ENCODE data around the gene SLC9A4. TPM values are rescaled to one million over a fixed set of nuclear protein-coding genes. Genes with fewer than 3 reads are reported as not detected.

SLC9A4 gene
- not detected for polyA plus RNA-seq (2013, experiment 1 of 4)
- not detected for polyA plus RNA-seq (2013, experiment 2 of 4)
- polyA plus RNA-seq (2013, experiment 3 of 4): not detected
- polyA plus RNA-seq (2013, experiment 4 of 4): not detected

GRCh38 chr2:102473020-102473419 is at the start of gene SLC9A4:
Gene SLC9A4, plus strand, starts transcription at chr2:102473226. Its CDS starts 534 bp downstream, at chr2:102473760.
- Histone ChIP-seq H3K27ac (ENCODE audit: insufficient read depth, low read depth, low read length, poor library complexity, severe bottlenecking) (no peak within 1 kb of the TSS), H3K4me3 (ENCODE audit: insufficient read depth, low read depth, low read length) (no peak within 1 kb of the TSS), H3K27me3 (ENCODE audit: control insufficient read depth, insufficient read depth, low read length, poor library complexity, severe bottlenecking) (no peaks in the 10 kb centered on the region), H3K4me1 (ENCODE audit: control insufficient read depth, insufficient read depth, low read length) (no peaks in the 10 kb centered on the region), H3K9me3 (ENCODE audit: control insufficient read depth, low read length) (no peaks in the 10 kb centered on the region), H3K36me3 (ENCODE audit: control insufficient read depth, insufficient read depth, low read length) (no peaks in the 10 kb centered on the region)
- 25 to 40% methylated on average over 2 to 3 of the region's 3 CpGs for WGBS, 2 experiments

- no peaks in the 10 kb centered on the region for H3K27me3 ChIP-seq (ENCODE audit: control insufficient read depth, insufficient read depth, low read length, poor library complexity, severe bottlenecking)
- no peak overlapping the region for H3K27ac ChIP-seq (ENCODE audit: insufficient read depth, low read depth, low read length, poor library complexity, severe bottlenecking)
- H3K4me3 ChIP-seq (ENCODE audit: insufficient read depth, low read depth, low read length): no peak overlapping the region
- no peaks in the 10 kb centered on the region for H3K9me3 ChIP-seq (ENCODE audit: control insufficient read depth, low read length)
- WGBS, 2 experiments: 90 to 94% methylated on average over 2 of the region's 2 CpGs
- H3K4me1 ChIP-seq (ENCODE audit: control insufficient read depth, insufficient read depth, low read length): no peaks in the 10 kb centered on the region
- H3K36me3 ChIP-seq (ENCODE audit: control insufficient read depth, insufficient read depth, low read length): no peaks in the 10 kb centered on the region
These were observed 49.7 kb upstream of the SLC9A4 start for GRCh38 chr2:102423368-102423767.

- Histone ChIP-seq H3K4me3 (ENCODE audit: insufficient read depth, low read depth, low read length) (no peak overlapping the region), H3K27me3 (ENCODE audit: control insufficient read depth, insufficient read depth, low read length, poor library complexity, severe bottlenecking) (no peaks in the 10 kb centered on the region), H3K27ac (ENCODE audit: insufficient read depth, low read depth, low read length, poor library complexity, severe bottlenecking) (no peak overlapping the region), H3K9me3 (ENCODE audit: control insufficient read depth, low read length) (no peaks in the 10 kb centered on the region), H3K4me1 (ENCODE audit: control insufficient read depth, insufficient read depth, low read length) (no peaks in the 10 kb centered on the region), H3K36me3 (ENCODE audit: control insufficient read depth, insufficient read depth, low read length) (no peaks in the 10 kb centered on the region)
- 88 to 96% methylated on average over 3 of the region's 3 CpGs for WGBS, 2 experiments
These were observed 48.3 kb upstream of the SLC9A4 start for GRCh38 chr2:102424754-102425153.

GRCh38 chr2:102425441-102426132 is 47.4 kb upstream of the SLC9A4 start:
- no peaks in the 10 kb centered on the region for H3K4me1 ChIP-seq (ENCODE audit: control insufficient read depth, insufficient read depth, low read length)
- WGBS, 2 experiments: 89 to 90% methylated on average over 3 to 4 of the region's 5 CpGs
- H3K36me3 ChIP-seq (ENCODE audit: control insufficient read depth, insufficient read depth, low read length): no peaks in the 10 kb centered on the region
- no peaks in the 10 kb centered on the region for H3K9me3 ChIP-seq (ENCODE audit: control insufficient read depth, low read length)
- H3K4me3 ChIP-seq (ENCODE audit: insufficient read depth, low read depth, low read length): no peak overlapping the region
- no peak overlapping the region for H3K27ac ChIP-seq (ENCODE audit: insufficient read depth, low read depth, low read length, poor library complexity, severe bottlenecking)
- no peaks in the 10 kb centered on the region for H3K27me3 ChIP-seq (ENCODE audit: control insufficient read depth, insufficient read depth, low read length, poor library complexity, severe bottlenecking)

- no peak overlapping the region for H3K27ac ChIP-seq (ENCODE audit: insufficient read depth, low read depth, low read length, poor library complexity, severe bottlenecking)
- no peaks in the 10 kb centered on the region for H3K9me3 ChIP-seq (ENCODE audit: control insufficient read depth, low read length)
- H3K4me3 ChIP-seq (ENCODE audit: insufficient read depth, low read depth, low read length): no peak overlapping the region
- no peaks in the 10 kb centered on the region for H3K27me3 ChIP-seq (ENCODE audit: control insufficient read depth, insufficient read depth, low read length, poor library complexity, severe bottlenecking)
- H3K36me3 ChIP-seq (ENCODE audit: control insufficient read depth, insufficient read depth, low read length): no peaks in the 10 kb centered on the region
- H3K4me1 ChIP-seq (ENCODE audit: control insufficient read depth, insufficient read depth, low read length): no peaks in the 10 kb centered on the region
- 0% methylated on average over 1 of the region's 1 CpG; no CpG with 5 or more reads in 1 of the 2 experiments for WGBS, 2 experiments
These were observed 45.8 kb upstream of the SLC9A4 start for GRCh38 chr2:102427249-102427648.

GRCh38 chr2:102428573-102428972 is 44.5 kb upstream of the SLC9A4 start:
- no peak overlapping the region for H3K4me3 ChIP-seq (ENCODE audit: insufficient read depth, low read depth, low read length)
- 74 to 88% methylated on average over 1 to 2 of the region's 2 CpGs for WGBS, 2 experiments
- H3K9me3 ChIP-seq (ENCODE audit: control insufficient read depth, low read length): no peaks in the 10 kb centered on the region
- no peaks in the 10 kb centered on the region for H3K36me3 ChIP-seq (ENCODE audit: control insufficient read depth, insufficient read depth, low read length)
- no peak overlapping the region for H3K27ac ChIP-seq (ENCODE audit: insufficient read depth, low read depth, low read length, poor library complexity, severe bottlenecking)
- H3K27me3 ChIP-seq (ENCODE audit: control insufficient read depth, insufficient read depth, low read length, poor library complexity, severe bottlenecking): no peaks in the 10 kb centered on the region
- H3K4me1 ChIP-seq (ENCODE audit: control insufficient read depth, insufficient read depth, low read length): no peaks in the 10 kb centered on the region

GRCh38 chr2:102432386-102432785 is 40.6 kb upstream of the SLC9A4 start:
- no peak overlapping the region for H3K4me3 ChIP-seq (ENCODE audit: insufficient read depth, low read depth, low read length)
- no peaks in the 10 kb centered on the region for H3K36me3 ChIP-seq (ENCODE audit: control insufficient read depth, insufficient read depth, low read length)
- WGBS, 2 experiments: 90 to 93% methylated on average over 2 of the region's 2 CpGs
- H3K4me1 ChIP-seq (ENCODE audit: control insufficient read depth, insufficient read depth, low read length): no peaks in the 10 kb centered on the region
- H3K9me3 ChIP-seq (ENCODE audit: control insufficient read depth, low read length): no peaks in the 10 kb centered on the region
- no peak overlapping the region for H3K27ac ChIP-seq (ENCODE audit: insufficient read depth, low read depth, low read length, poor library complexity, severe bottlenecking)
- H3K27me3 ChIP-seq (ENCODE audit: control insufficient read depth, insufficient read depth, low read length, poor library complexity, severe bottlenecking): no peaks in the 10 kb centered on the region

GRCh38 chr2:102433973-102434654 is 38.9 kb upstream of the SLC9A4 start:
- WGBS, 2 experiments: 88 to 94% methylated on average over 4 of the region's 4 CpGs
- Histone ChIP-seq H3K36me3 (ENCODE audit: control insufficient read depth, insufficient read depth, low read length) (no peaks in the 10 kb centered on the region), H3K9me3 (ENCODE audit: control insufficient read depth, low read length) (no peaks in the 10 kb centered on the region), H3K27me3 (ENCODE audit: control insufficient read depth, insufficient read depth, low read length, poor library complexity, severe bottlenecking) (no peaks in the 10 kb centered on the region), H3K27ac (ENCODE audit: insufficient read depth, low read depth, low read length, poor library complexity, severe bottlenecking) (no peak overlapping the region), H3K4me1 (ENCODE audit: control insufficient read depth, insufficient read depth, low read length) (no peaks in the 10 kb centered on the region), H3K4me3 (ENCODE audit: insufficient read depth, low read depth, low read length) (no peak overlapping the region)

- WGBS, 2 experiments: 92 to 100% methylated on average over 2 of the region's 2 CpGs
- Histone ChIP-seq H3K27ac (ENCODE audit: insufficient read depth, low read depth, low read length, poor library complexity, severe bottlenecking) (no peak overlapping the region), H3K4me3 (ENCODE audit: insufficient read depth, low read depth, low read length) (no peak overlapping the region), H3K9me3 (ENCODE audit: control insufficient read depth, low read length) (no peaks in the 10 kb centered on the region), H3K27me3 (ENCODE audit: control insufficient read depth, insufficient read depth, low read length, poor library complexity, severe bottlenecking) (no peaks in the 10 kb centered on the region), H3K36me3 (ENCODE audit: control insufficient read depth, insufficient read depth, low read length) (no peaks in the 10 kb centered on the region), H3K4me1 (ENCODE audit: control insufficient read depth, insufficient read depth, low read length) (no peaks in the 10 kb centered on the region)
These were observed 38.2 kb upstream of the SLC9A4 start for GRCh38 chr2:102434655-102435381.

- 93 to 98% methylated on average over 2 of the region's 2 CpGs for WGBS, 2 experiments
- Histone ChIP-seq H3K27me3 (ENCODE audit: control insufficient read depth, insufficient read depth, low read length, poor library complexity, severe bottlenecking) (no peaks in the 10 kb centered on the region), H3K4me1 (ENCODE audit: control insufficient read depth, insufficient read depth, low read length) (no peaks in the 10 kb centered on the region), H3K36me3 (ENCODE audit: control insufficient read depth, insufficient read depth, low read length) (no peaks in the 10 kb centered on the region), H3K27ac (ENCODE audit: insufficient read depth, low read depth, low read length, poor library complexity, severe bottlenecking) (no peak overlapping the region), H3K4me3 (ENCODE audit: insufficient read depth, low read depth, low read length) (no peak overlapping the region), H3K9me3 (ENCODE audit: control insufficient read depth, low read length) (no peaks in the 10 kb centered on the region)
These were observed 37.3 kb upstream of the SLC9A4 start for GRCh38 chr2:102435741-102436140.
